HepG2 (cell line): ENCODE data around the gene CHRNB1. TPM values are rescaled to one million over a fixed set of nuclear protein-coding genes. Genes with fewer than 3 reads are reported as not detected.
A peak's percentile ranks its signal among the peaks of the same experiment; 100 is the strongest.

Experiments used
- ATAC-seq: fragments of 200-7000 bp; cut with Tn5 transposase; 3 replicates; pipeline ENCODE4 v1.9.1; 2020; ENCODE audit warnings: mild to moderate bottlenecking, moderate library complexity
- BruUV-seq: library from RNA; stranded (reverse); fragments of 400-500 nt; replicated peaks from 2 replicates; lab custom pipeline; 2021; lab: Mats Ljungman, UMichigan
- CTCF ChIA-PET: fragments of 300-600 bp; formaldehyde crosslinking; extraction: SDS; loops from one replicate; lab custom pipeline; 2021; ENCODE audit warnings: low total read pairs, inconsistent platforms, low intra/inter-chr PET ratio; lab: Yijun Ruan, JAX
- POLR2A ChIA-PET: fragments of 350-600 bp; sonication (Branson Sonifier 250); formaldehyde crosslinking; loops from one replicate; lab custom pipeline; 2020; ENCODE audit warnings: antibody characterized with exemption, inconsistent platforms; lab: Yijun Ruan, JAX
- DNase-seq: peaks from one replicate; pipeline ENCODE4 v3.0.0-alpha.2; 2015; ENCODE audit warnings: low spot score
- FAIRE-seq: peaks from 3 replicates; lab custom pipeline; 2011; peaks lifted over from hg19 to GRCh38; lab: Jason Lieb, UNC
- H2AFZ ChIP-seq: one replicate; pipeline ENCODE4 v1.6.1; 2011; ENCODE audit warnings: low read length, inconsistent platforms
- H3K27ac ChIP-seq: fragments of 300-600 bp; 3 replicates; pipeline ENCODE4 v1.8.0; 2011; ENCODE audit warnings: mixed run types, mild to moderate bottlenecking, mixed read lengths, low read length, inconsistent platforms; ENCODE audit not compliant: insufficient read depth; ENCODE audit errors: extremely low read length
- H3K27me3 ChIP-seq, 2 experiments: fragments of 200-600 bp in 1 of 2; 2 replicates in 1 of 2; 3 replicates in 1 of 2; pipeline versions ENCODE4 v1.6.0 to v1.8.0; 2011; ENCODE audit warnings: low read length in 2 of 2, mild to moderate bottlenecking in 2 of 2, moderate library complexity in 2 of 2, inconsistent platforms in 1 of 2; ENCODE audit not compliant: insufficient read depth in 2 of 2, control insufficient read depth in 1 of 2
- H3K36me3 ChIP-seq, 2 experiments: fragments of 200-600 bp in 1 of 2; replicated peaks in 1 of 2; 2 replicates in 1 of 2; 3 replicates in 1 of 2; pipeline versions ENCODE4 v1.5.1 to v1.8.0; 2011; ENCODE audit warnings: low read length in 2 of 2, inconsistent platforms in 1 of 2; ENCODE audit not compliant: insufficient read depth in 2 of 2, control insufficient read depth in 1 of 2
- H3K4me1 ChIP-seq: 2 replicates; pipeline ENCODE4 v1.5.1; 2012; ENCODE audit warnings: low read length, inconsistent platforms; ENCODE audit not compliant: insufficient read depth
- H3K4me2 ChIP-seq: 2 replicates; pipeline ENCODE4 v1.6.0; 2011; ENCODE audit warnings: low read depth, low read length, inconsistent platforms
- H3K4me3 ChIP-seq, 3 experiments: fragments of 200-600 bp in 1 of 3; sonication (generic), shearing (Covaris generic) in 1 of 3; replicated peaks in 1 of 3; 2 replicates each; pipeline ENCODE4 v1.5.1; 2011 to 2016; ENCODE audit warnings: low read length in 3 of 3, inconsistent platforms in 2 of 3, low read depth in 2 of 3, mild to moderate bottlenecking in 2 of 3, control low read depth in 1 of 3, mixed read lengths in 1 of 3; ENCODE audit not compliant: insufficient read depth in 1 of 3
- H3K79me2 ChIP-seq: one replicate; pipeline ENCODE4 v1.6.1; 2011; ENCODE audit warnings: low read length, inconsistent platforms; ENCODE audit not compliant: insufficient read depth
- H3K9ac ChIP-seq: 2 replicates; pipeline ENCODE4 v1.6.0; 2011; ENCODE audit warnings: mild to moderate bottlenecking, low read depth, low read length, inconsistent platforms; ENCODE audit not compliant: insufficient read depth
- H3K9me3 ChIP-seq: 2 replicates; pipeline ENCODE4 v1.5.1; 2012; ENCODE audit warnings: mild to moderate bottlenecking, low read length
- H4K20me1 ChIP-seq: 2 replicates; pipeline ENCODE4 v1.6.0; 2011; ENCODE audit warnings: inconsistent platforms, mild to moderate bottlenecking, low read length, moderate library complexity; ENCODE audit not compliant: insufficient read depth
- BORCS8-MEF2B ChIP-seq: sonication (generic); formaldehyde crosslinking; IDR thresholded peaks from 2 replicates; pipeline ENCODE4 v1.8.0; 2022; ENCODE audit warnings: mild to moderate bottlenecking, missing genetic modification reagents
- DNMT1 ChIP-seq: sonication (generic); formaldehyde crosslinking; IDR thresholded peaks from 2 replicates; pipeline ENCODE4 v1.5.1; 2020; ENCODE audit warnings: mild to moderate bottlenecking, missing genetic modification reagents
- GABPB1 ChIP-seq: IDR thresholded peaks from 2 replicates; pipeline ENCODE4 v1.6.1; 2016; ENCODE audit warnings: mild to moderate bottlenecking, missing genetic modification reagents, moderate library complexity, missing compliant biosample characterization
- GMEB2 ChIP-seq: IDR thresholded peaks from 2 replicates; pipeline ENCODE4 v1.6.1; 2016; ENCODE audit warnings: missing biosample characterization, missing genetic modification reagents, low read depth
- MTA1 ChIP-seq: sonication (generic); formaldehyde crosslinking; IDR thresholded peaks from 2 replicates; pipeline ENCODE4 v1.4.0; 2020; ENCODE audit warnings: missing genetic modification reagents, mild to moderate bottlenecking, borderline replicate concordance
- PATZ1 ChIP-seq: sonication (generic); formaldehyde crosslinking; IDR thresholded peaks from 2 replicates; pipeline ENCODE4 v1.4.0; 2020; ENCODE audit warnings: missing genetic modification reagents
- SALL1 ChIP-seq: sonication (generic); formaldehyde crosslinking; IDR thresholded peaks from 2 replicates; pipeline ENCODE4 v1.8.0; 2022; ENCODE audit warnings: mild to moderate bottlenecking, missing genetic modification reagents
- SRSF1 ChIP-seq: fragments of 200-400 bp; formaldehyde crosslinking; optimal IDR thresholded peaks from 2 replicates; pipeline ENCODE3; 2017; ENCODE audit warnings: mild to moderate bottlenecking, low read depth, low read length, moderate library complexity
- ZNF543 ChIP-seq: sonication (generic); formaldehyde crosslinking; IDR thresholded peaks from 2 replicates; pipeline ENCODE4 v1.4.0; 2020; ENCODE audit warnings: mild to moderate bottlenecking, missing genetic modification reagents
- WGBS: methylation state at CpG from one replicate; pipeline ENCODE4 v1.1.6; 2017; ENCODE audit warnings: low lambda C conversion rate; 5-methylcytosine and 5-hydroxymethylcytosine counted together
- in situ Hi-C: cut with HindIII; loops from 2 replicates; pipeline ENCODE4 v1.10.0; 2017; ENCODE audit warnings: low pct_unique_long_range_greater_than_20kb; ENCODE audit not compliant: extremely low pct_ligation_motif_present
- intact Hi-C: fragments of 100-400 bp; cut with micrococcal nuclease; formaldehyde crosslinking; loops from one replicate; pipeline ENCODE4 v1.10.0; 2022; ENCODE audit not compliant: unreplicated experiment
- polyA plus RNA-seq, 8 experiments: library from polyadenylated mRNA; depleted of rRNA in 3 of 8; stranded (reverse) in 7 of 8; unstranded in 1 of 8; fragments of >200 nt; fragmentation: Illumina TruSeq in 4 of 8; extraction: Trizol in 4 of 8; gene quantifications; 2 replicates each; pipeline versions ENCODE4 v1.2.1 to v1.2.3, GENCODE V29; 2011 to 2016; ENCODE audit warnings: low read depth in 4 of 8, missing spikeins in 1 of 8, mixed read lengths in 1 of 8; ENCODE audit not compliant: insufficient read depth in 1 of 8
- total RNA-seq, 5 experiments: library from RNA; depleted of rRNA; stranded (reverse); fragments of >200 nt; fragmentation: Illumina TruSeq; extraction: Trizol; gene quantifications; 2 replicates each; pipeline ENCODE4 v1.2.3, GENCODE V29; 2016; ENCODE audit warnings: low read depth in 1 of 5

Gene CHRNB1
- total and polyA plus RNA-seq, 2 of the 13 experiments (the other 11 are each of a cell fraction or from before 2014, with no cell fraction given): 5.4 to 33.7 TPM

- POLR2A ChIA-PET: interaction anchor here (3.2 to 3.3 kb wide), 2 partner anchors 35 to 53 kb away, joined by 21 to 44 read pairs; partner anchors contain the start of genes FGF11, KCTD11 and TMEM95
- peaks cover 4% of the 10 kb centered on the region for H3K79me2 ChIP-seq
- FAIRE-seq (no peak), ATAC-seq (no peak), DNase-seq (no peak)
- H3K4me2 ChIP-seq: peak overlapping the region; percentile 80
- 0 out of 5 replicates have a peak, but pooled peaks cover 0 to 2% of the 10 kb centered on the region in 2 experiments for H3K36me3 ChIP-seq
- no peaks in the 10 kb centered on the region; a peak in 1 of 5 replicates for H3K27me3 ChIP-seq
- CTCF ChIA-PET: no interaction called here
- peak overlapping the region; percentile 69; the same call in 1 of the 2 replicates for H3K9ac ChIP-seq
- intact Hi-C loops (no loop called here), in situ Hi-C loops (no loop called here)
- 19% methylated on average over 28 of the region's 38 CpGs for WGBS
- peaks cover 18% of the 10 kb centered on the region for H3K4me1 ChIP-seq
- no peaks in the 10 kb centered on the region for H3K9me3 ChIP-seq
- no peak overlapping the region for H3K27ac ChIP-seq
- peak overlapping the region; percentile 62 to 95 (median 70) for H3K4me3 ChIP-seq
- H2AFZ ChIP-seq: no peak overlapping the region
- no peaks in the 10 kb centered on the region for H4K20me1 ChIP-seq
- TF ChIP-seq MTA1 (CRISPR knock-in tag) (peak; percentile 5; the same call in 1 of the 2 replicates), GMEB2 (CRISPR knock-in tag) (no peak), PATZ1 (CRISPR knock-in tag) (peak; percentile 42), SRSF1 (peak; percentile 33), ZNF543 (0 out of 2 replicates have a peak, but pooled peaks have one; percentile 44), DNMT1 (CRISPR knock-in tag) (no peak), GABPB1 (CRISPR knock-in tag) (peak; percentile 13; the same call in 1 of the 2 replicates), SALL1 (CRISPR knock-in tag) (no peak), BORCS8-MEF2B (CRISPR knock-in tag) (no peak)
- BruUV-seq: TSS peak; percentile 48
Observed at GRCh38 chr17:7405350-7406234, 39.3 kb upstream of the CHRNB1 start.
